GM12878 (cell line): ENCODE measurements around the gene CCDC136. TPM values are rescaled to one million over a fixed set of nuclear protein-coding genes. Genes with fewer than 3 reads are reported as not detected.

ENCODE experiments used
- ATAC-seq: fragments of 200-7000 bp; cut with Tn5 transposase; 3 replicates; pipeline ENCODE4 v1.9.1; 2020; ENCODE audit warnings: mild to moderate bottlenecking, moderate library complexity
- BruUV-seq: library from RNA; stranded (reverse); fragments of 400-500 nt; replicated peaks from 2 replicates; lab custom pipeline; 2021; lab: Mats Ljungman, UMichigan
- CTCF ChIA-PET: fragments of 300-600 bp; sonication (Branson Sonifier 250); formaldehyde crosslinking; extraction: SDS; loops from one replicate; lab custom pipeline; 2021; ENCODE audit warnings: inconsistent platforms; lab: Yijun Ruan, JAX
- POLR2A ChIA-PET: fragments of 350-600 bp; formaldehyde crosslinking; extraction: SDS; loops from one replicate; lab custom pipeline; 2021; ENCODE audit warnings: inconsistent platforms; lab: Charles Lee
- RAD21 ChIA-PET: fragments of 300-600 bp; sonication (Branson Sonifier 250); formaldehyde crosslinking; loops from one replicate; lab custom pipeline; 2023; ENCODE audit warnings: antibody characterized with exemption; ENCODE audit not compliant: unreplicated experiment; lab: Charles Lee
- SMC1A ChIA-PET: fragments of 300-600 bp; sonication (Branson Sonifier 250); formaldehyde crosslinking; loops from one replicate; lab custom pipeline; 2023; ENCODE audit not compliant: unreplicated experiment, uncharacterized antibody; lab: Charles Lee
- DNase-seq: peaks from one replicate; pipeline ENCODE4 v3.0.0-alpha.2; 2011; ENCODE audit warnings: low read depth, low spot score
- FAIRE-seq: peaks from 3 replicates; lab custom pipeline; 2011; peaks lifted over from hg19 to GRCh38; lab: Jason Lieb, UNC
- H2AFZ ChIP-seq: 2 replicates; pipeline ENCODE4 v1.6.0; 2011; ENCODE audit warnings: low read depth, low read length, control low read depth; ENCODE audit not compliant: control insufficient read depth
- H3K27ac ChIP-seq: 2 replicates; pipeline ENCODE4 v1.5.1; 2011; ENCODE audit warnings: control low read depth; ENCODE audit not compliant: control insufficient read depth, insufficient read depth
- H3K27me3 ChIP-seq, 2 experiments: replicated peaks in 1 of 2; 2 replicates each; pipeline versions ENCODE4 v1.6.0 to v1.6.1; 2011; ENCODE audit warnings: low read length in 1 of 2; ENCODE audit not compliant: control insufficient read depth in 2 of 2, insufficient read depth in 2 of 2
- H3K36me3 ChIP-seq, 2 experiments: 2 replicates each; pipeline ENCODE4 v1.5.1; 2011; ENCODE audit warnings: low read length in 1 of 2; ENCODE audit not compliant: control insufficient read depth in 2 of 2, insufficient read depth in 2 of 2
- H3K4me1 ChIP-seq: 2 replicates; pipeline ENCODE4 v1.6.1; 2011; ENCODE audit warnings: mild to moderate bottlenecking, low read length, moderate library complexity, mixed read lengths; ENCODE audit not compliant: control insufficient read depth, insufficient read depth
- H3K4me2 ChIP-seq: 2 replicates; pipeline ENCODE4 v1.6.0; 2011; ENCODE audit warnings: control low read depth; ENCODE audit not compliant: control insufficient read depth, insufficient read depth
- H3K4me3 ChIP-seq: fragments of 200-600 bp; sonication (generic); 2 replicates; pipeline ENCODE4 v1.5.1; 2016
- H3K79me2 ChIP-seq: 2 replicates; pipeline ENCODE4 v1.6.0; 2011; ENCODE audit warnings: low read length; ENCODE audit not compliant: control insufficient read depth, insufficient read depth
- H3K9ac ChIP-seq: 2 replicates; pipeline ENCODE4 v1.8.0; 2011; ENCODE audit warnings: low read length, control low read depth, mixed read lengths; ENCODE audit not compliant: control insufficient read depth, insufficient read depth
- H3K9me3 ChIP-seq: replicated peaks from 3 replicates; pipeline ENCODE4 v1.5.1; 2011; ENCODE audit warnings: mild to moderate bottlenecking, low read length; ENCODE audit not compliant: control insufficient read depth, insufficient read depth
- H4K20me1 ChIP-seq: 2 replicates; pipeline ENCODE4 v1.6.0; 2011; ENCODE audit not compliant: control insufficient read depth, insufficient read depth
- CREM ChIP-seq: IDR thresholded peaks from 2 replicates; pipeline ENCODE4 v1.6.1; 2014; ENCODE audit warnings: antibody characterized with exemption, low read depth
- ESRRA ChIP-seq: IDR thresholded peaks from 2 replicates; pipeline ENCODE4 v1.6.1; 2012; ENCODE audit warnings: mild to moderate bottlenecking, low read length, improper control_type of control experiment
- FOXK2 ChIP-seq: fragments of 450-650 bp; IDR thresholded peaks from 2 replicates; pipeline ENCODE4 v1.6.1; 2017; ENCODE audit warnings: mild to moderate bottlenecking, moderate library complexity
- IRF4 ChIP-seq: IDR thresholded peaks from 2 replicates; pipeline ENCODE4 v1.6.1; 2011; ENCODE audit warnings: low read depth, low read length
- KDM1A ChIP-seq: fragments of 200-600 bp; sonication (generic); IDR thresholded peaks from 2 replicates; pipeline ENCODE4 v1.6.1; 2016; ENCODE audit warnings: borderline replicate concordance
- MEF2B ChIP-seq: fragments of 450-650 bp; IDR thresholded peaks from 2 replicates; pipeline ENCODE4 v1.6.1; 2018; ENCODE audit warnings: mild to moderate bottlenecking, moderate library complexity; ENCODE audit not compliant: partially characterized antibody, poor library complexity, severe bottlenecking
- NFYA ChIP-seq: IDR thresholded peaks from 2 replicates; pipeline ENCODE4 v1.6.1; 2011; ENCODE audit warnings: low read depth, mild to moderate bottlenecking, low read length, improper control_type of control experiment, borderline replicate concordance
- NKRF ChIP-seq: fragments of 450-650 bp; conservative IDR thresholded peaks from 2 replicates; pipeline ENCODE4 v1.6.1; 2017; ENCODE audit warnings: mild to moderate bottlenecking, moderate library complexity
- RAD51 ChIP-seq: fragments of 450-650 bp; IDR thresholded peaks from 2 replicates; pipeline ENCODE4 v1.6.1; 2016; ENCODE audit warnings: moderate library complexity, mild to moderate bottlenecking, inconsistent platforms
- RCOR1 ChIP-seq: conservative IDR thresholded peaks from 2 replicates; pipeline ENCODE4 v1.6.1; 2012; ENCODE audit warnings: low read depth, low read length, improper control_type of control experiment
- SIX5 ChIP-seq: IDR thresholded peaks from 2 replicates; pipeline ENCODE4 v1.6.1; 2011; ENCODE audit warnings: mild to moderate bottlenecking, low read depth, low read length, moderate library complexity; ENCODE audit not compliant: severe bottlenecking
- TCF7 ChIP-seq: IDR thresholded peaks from 2 replicates; pipeline ENCODE4 v1.6.1; 2014; ENCODE audit warnings: antibody characterized with exemption, borderline replicate concordance
- WRNIP1 ChIP-seq: IDR thresholded peaks from 2 replicates; pipeline ENCODE4 v1.6.1; 2011; ENCODE audit warnings: low read depth, low read length, improper control_type of control experiment, borderline replicate concordance
- ZNF207 ChIP-seq: fragments of 450-650 bp; IDR thresholded peaks from 2 replicates; pipeline ENCODE4 v1.6.1; 2014; ENCODE audit warnings: antibody characterized with exemption, mild to moderate bottlenecking, borderline replicate concordance
- ZZZ3 ChIP-seq: IDR thresholded peaks from 2 replicates; pipeline ENCODE4 v1.6.1; 2011; ENCODE audit warnings: low read depth; ENCODE audit not compliant: control insufficient read depth, insufficient read length
- WGBS: methylation state at CpG from one replicate; pipeline ENCODE4 v1.1.6; 2016; ENCODE audit warnings: low lambda C conversion rate; ENCODE audit not compliant: insufficient replicate concordance, insufficient coverage; ENCODE audit errors: missing lambda C conversion rate; 5-methylcytosine and 5-hydroxymethylcytosine counted together
- in situ Hi-C: fragments of 300-500 bp; cut with MboI; formaldehyde crosslinking; loops from 9 replicates; pipeline ENCODE4 v1.14.3; 2018; ENCODE audit warnings: mixed read lengths
- intact Hi-C: fragments of 100-400 bp; cut with micrococcal nuclease; formaldehyde crosslinking; loops from one replicate; pipeline ENCODE4 v1.14.2; 2022; ENCODE audit not compliant: unreplicated experiment
- polyA plus RNA-seq, 11 experiments: library from polyadenylated mRNA; depleted of rRNA in 4 of 11; unstranded in 6 of 11; stranded (reverse) in 5 of 11; fragments of >200 nt; fragmentation: Nextera tagmentation in 4 of 11; fragmentation: Illumina TruSeq in 1 of 11; extraction: Ambion mirVana in 4 of 11; extraction: Trizol in 1 of 11; gene quantifications; 1 replicate in 1 of 11; 2 replicates in 10 of 11; pipeline versions ENCODE4 v1.2.1 to v1.2.3, GENCODE V29; 2011 to 2016; ENCODE audit warnings: inconsistent platforms in 2 of 11, missing spikeins in 2 of 11, low read depth in 1 of 11
- total RNA-seq, 4 experiments: library from RNA; depleted of rRNA in 3 of 4; stranded (reverse); fragments of >200 nt in 3 of 4; fragmentation: Illumina TruSeq in 1 of 4; extraction: Trizol in 1 of 4; gene quantifications; 2 replicates each; pipeline versions ENCODE4 v1.2.1 to v1.2.3, GENCODE V29; 2013 to 2021
- TF ChIP-seq, protein P1 (sequence below): fragments of 450-650 bp; IDR thresholded peaks from 2 replicates; pipeline ENCODE4 v1.6.1; 2017; ENCODE audit warnings: mild to moderate bottlenecking, moderate library complexity
- TF ChIP-seq, protein P2 (sequence below): fragments of 450-650 bp; IDR thresholded peaks from 2 replicates; pipeline ENCODE4 v1.6.1; 2017; ENCODE audit warnings: mild to moderate bottlenecking

CCDC136 gene
- total and polyA plus RNA-seq, 10 of the 15 experiments (the other 5 are each of a cell fraction or from before 2014, with no cell fraction given) = 0.32 to 4.8 (median 1.5) TPM

GRCh38 chr7:128810473-128810872 is 18.7 kb downstream of the CCDC136 start (continued):
- TF ChIP-seq, protein P1, sequence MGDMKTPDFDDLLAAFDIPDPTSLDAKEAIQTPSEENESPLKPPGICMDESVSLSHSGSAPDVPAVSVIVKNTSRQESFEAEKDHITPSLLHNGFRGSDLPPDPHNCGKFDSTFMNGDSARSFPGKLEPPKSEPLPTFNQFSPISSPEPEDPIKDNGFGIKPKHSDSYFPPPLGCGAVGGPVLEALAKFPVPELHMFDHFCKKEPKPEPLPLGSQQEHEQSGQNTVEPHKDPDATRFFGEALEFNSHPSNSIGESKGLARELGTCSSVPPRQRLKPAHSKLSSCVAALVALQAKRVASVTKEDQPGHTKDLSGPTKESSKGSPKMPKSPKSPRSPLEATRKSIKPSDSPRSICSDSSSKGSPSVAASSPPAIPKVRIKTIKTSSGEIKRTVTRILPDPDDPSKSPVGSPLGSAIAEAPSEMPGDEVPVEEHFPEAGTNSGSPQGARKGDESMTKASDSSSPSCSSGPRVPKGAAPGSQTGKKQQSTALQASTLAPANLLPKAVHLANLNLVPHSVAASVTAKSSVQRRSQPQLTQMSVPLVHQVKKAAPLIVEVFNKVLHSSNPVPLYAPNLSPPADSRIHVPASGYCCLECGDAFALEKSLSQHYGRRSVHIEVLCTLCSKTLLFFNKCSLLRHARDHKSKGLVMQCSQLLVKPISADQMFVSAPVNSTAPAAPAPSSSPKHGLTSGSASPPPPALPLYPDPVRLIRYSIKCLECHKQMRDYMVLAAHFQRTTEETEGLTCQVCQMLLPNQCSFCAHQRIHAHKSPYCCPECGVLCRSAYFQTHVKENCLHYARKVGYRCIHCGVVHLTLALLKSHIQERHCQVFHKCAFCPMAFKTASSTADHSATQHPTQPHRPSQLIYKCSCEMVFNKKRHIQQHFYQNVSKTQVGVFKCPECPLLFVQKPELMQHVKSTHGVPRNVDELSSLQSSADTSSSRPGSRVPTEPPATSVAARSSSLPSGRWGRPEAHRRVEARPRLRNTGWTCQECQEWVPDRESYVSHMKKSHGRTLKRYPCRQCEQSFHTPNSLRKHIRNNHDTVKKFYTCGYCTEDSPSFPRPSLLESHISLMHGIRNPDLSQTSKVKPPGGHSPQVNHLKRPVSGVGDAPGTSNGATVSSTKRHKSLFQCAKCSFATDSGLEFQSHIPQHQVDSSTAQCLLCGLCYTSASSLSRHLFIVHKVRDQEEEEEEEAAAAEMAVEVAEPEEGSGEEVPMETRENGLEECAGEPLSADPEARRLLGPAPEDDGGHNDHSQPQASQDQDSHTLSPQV = no peak
- TF ChIP-seq ESRRA (no peak), CREM (no peak)

- DNase-seq (no peak), FAIRE-seq (no peak), ATAC-seq (no peak)
- Histone ChIP-seq H3K27ac (no peak overlapping the region), H3K27me3 (peaks cover 0 to 2% of the 10 kb centered on the region in 2 experiments; a peak in 2 of 4 replicates), H3K79me2 (no peaks in the 10 kb centered on the region), H3K4me1 (no peaks in the 10 kb centered on the region), H2AFZ (no peak overlapping the region), H3K4me3 (no peak overlapping the region), H3K36me3 (no peaks in the 10 kb centered on the region), H3K4me2 (no peak overlapping the region), H3K9ac (no peak overlapping the region), H3K9me3 (no peaks in the 10 kb centered on the region), H4K20me1 (no peaks in the 10 kb centered on the region)
- intact Hi-C loops (no loop called here), in situ Hi-C loops (no loop called here)
- ChIA-PET CTCF (no interaction called here), RAD21 (no interaction called here), SMC1A (interaction anchor here (1.4 kb wide), 1 partner anchor 10 kb away, joined by 4 read pairs; no protein-coding TSS in a partner anchor), POLR2A (no interaction called here)
- no TSS peak for BruUV-seq
- WGBS = 71% methylated on average over 3 of the region's 3 CpGs
- TF ChIP-seq NFYA = no peak
- TF ChIP-seq IRF4 = no peak
- TF ChIP-seq ZNF207 = no peak
- TF ChIP-seq NKRF = no peak
- no peak for TF ChIP-seq MEF2B
- TF ChIP-seq ZZZ3 = no peak
- TF ChIP-seq, protein P2, sequence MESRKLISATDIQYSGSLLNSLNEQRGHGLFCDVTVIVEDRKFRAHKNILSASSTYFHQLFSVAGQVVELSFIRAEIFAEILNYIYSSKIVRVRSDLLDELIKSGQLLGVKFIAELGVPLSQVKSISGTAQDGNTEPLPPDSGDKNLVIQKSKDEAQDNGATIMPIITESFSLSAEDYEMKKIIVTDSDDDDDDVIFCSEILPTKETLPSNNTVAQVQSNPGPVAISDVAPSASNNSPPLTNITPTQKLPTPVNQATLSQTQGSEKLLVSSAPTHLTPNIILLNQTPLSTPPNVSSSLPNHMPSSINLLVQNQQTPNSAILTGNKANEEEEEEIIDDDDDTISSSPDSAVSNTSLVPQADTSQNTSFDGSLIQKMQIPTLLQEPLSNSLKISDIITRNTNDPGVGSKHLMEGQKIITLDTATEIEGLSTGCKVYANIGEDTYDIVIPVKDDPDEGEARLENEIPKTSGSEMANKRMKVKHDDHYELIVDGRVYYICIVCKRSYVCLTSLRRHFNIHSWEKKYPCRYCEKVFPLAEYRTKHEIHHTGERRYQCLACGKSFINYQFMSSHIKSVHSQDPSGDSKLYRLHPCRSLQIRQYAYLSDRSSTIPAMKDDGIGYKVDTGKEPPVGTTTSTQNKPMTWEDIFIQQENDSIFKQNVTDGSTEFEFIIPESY = no peak
- TF ChIP-seq FOXK2 = no peak
- no peak for TF ChIP-seq SIX5
- TF ChIP-seq TCF7 = no peak
- TF ChIP-seq RCOR1 = no peak
- TF ChIP-seq RAD51 = no peak
- no peak for TF ChIP-seq KDM1A
- TF ChIP-seq WRNIP1 = no peak
These were observed 19.2 kb downstream of the CCDC136 start for GRCh38 chr7:128810997-128811396.
